Measurements from ENCODE around the gene ZNF532.

DNA sequence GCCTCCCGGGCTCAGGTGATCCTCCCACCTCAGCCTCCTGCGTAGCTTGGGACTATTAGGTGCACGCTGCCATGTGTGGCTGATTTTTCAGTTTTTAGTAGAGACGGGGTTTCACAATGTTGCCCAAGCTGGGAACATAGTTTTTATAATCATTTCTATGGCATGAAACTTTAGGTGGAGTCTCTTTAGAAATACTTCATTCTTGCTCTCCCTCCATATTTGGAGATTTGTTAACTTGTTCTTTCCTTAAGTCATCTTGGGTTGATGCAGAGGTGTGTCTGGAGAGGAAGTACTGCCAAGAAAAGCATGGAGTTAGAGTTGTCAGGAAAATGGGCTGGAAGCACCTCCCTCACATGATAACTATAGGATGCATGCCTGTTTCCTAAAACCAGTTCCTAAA is 17.4 kb downstream of the ZNF532 start:
- TF ChIP-seq POLR2AphosphoS5 (IDR thresholded peaks at IDR 0.05; ENCODE audit: borderline replicate concordance, low read depth, low read length) = no peak
- TF ChIP-seq EZH2 (IDR thresholded peaks at IDR 0.05) = no peak

Data from SK-N-MC (cell line).